GM18517 (cell line): Measurements from ENCODE around the gene PDGFB.

Experiments
- ATAC-seq: cut with Tn5 transposase; IDR thresholded peaks from one replicate; pipeline ENCODE4 v1.9.1; 2021; ENCODE audit warnings: mild to moderate bottlenecking, moderate library complexity; ENCODE audit not compliant: unreplicated experiment

The PDGFB gene

DNA sequence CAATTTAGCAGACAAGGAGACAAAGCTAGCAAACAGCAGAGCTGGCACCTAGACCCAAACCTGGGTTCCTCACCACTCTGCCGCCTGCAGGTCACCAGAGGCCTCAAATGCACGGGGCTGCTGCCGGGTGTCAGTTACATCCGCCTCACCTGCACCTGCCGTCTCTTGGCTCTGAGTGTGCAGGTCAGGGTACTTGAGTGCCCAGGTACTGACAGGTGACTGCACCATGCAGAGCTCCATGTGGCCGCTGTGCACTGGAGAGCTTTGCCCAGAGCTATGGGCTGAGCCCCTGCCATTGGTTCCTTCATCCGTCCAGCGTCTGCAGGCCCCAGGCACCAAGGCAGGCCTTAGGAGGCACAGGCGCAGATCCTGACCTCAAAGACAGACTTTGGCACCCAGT, 35.0 kb downstream of the PDGFB start:
- ATAC-seq, result no peak

DNA sequence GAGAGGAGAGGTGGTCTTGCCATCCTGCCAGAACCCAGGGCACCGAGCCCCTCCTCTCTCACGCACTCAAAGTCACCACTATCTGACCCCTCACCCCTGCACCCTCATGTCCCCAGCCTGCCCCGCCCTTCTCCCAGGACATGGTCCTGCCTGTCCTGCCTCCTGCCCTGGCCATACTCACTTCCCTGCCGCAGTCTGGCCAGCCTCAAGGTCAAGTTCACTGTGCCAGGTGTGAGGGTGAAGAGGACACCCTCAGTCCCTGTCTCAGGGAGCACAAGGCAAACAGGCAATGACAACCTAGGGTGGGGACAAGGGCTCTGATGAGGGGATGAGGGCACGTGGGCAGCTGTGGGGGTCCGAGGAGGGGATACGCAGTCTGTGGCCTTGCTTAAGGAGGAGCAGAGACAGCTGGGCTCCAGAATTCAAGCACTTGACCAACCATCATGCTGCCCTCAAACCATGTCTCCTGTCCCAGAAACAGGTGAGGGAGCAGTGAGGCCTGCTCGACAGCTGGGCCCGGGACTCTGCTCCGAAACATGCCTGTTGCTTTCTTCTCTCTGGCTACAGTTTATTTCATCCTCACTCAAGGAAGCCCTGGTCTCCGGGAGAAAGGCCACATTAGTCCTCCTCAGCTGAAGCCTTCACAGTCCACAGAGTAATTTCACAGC, 36.6 kb downstream of the PDGFB start:
- ATAC-seq, result no peak

DNA sequence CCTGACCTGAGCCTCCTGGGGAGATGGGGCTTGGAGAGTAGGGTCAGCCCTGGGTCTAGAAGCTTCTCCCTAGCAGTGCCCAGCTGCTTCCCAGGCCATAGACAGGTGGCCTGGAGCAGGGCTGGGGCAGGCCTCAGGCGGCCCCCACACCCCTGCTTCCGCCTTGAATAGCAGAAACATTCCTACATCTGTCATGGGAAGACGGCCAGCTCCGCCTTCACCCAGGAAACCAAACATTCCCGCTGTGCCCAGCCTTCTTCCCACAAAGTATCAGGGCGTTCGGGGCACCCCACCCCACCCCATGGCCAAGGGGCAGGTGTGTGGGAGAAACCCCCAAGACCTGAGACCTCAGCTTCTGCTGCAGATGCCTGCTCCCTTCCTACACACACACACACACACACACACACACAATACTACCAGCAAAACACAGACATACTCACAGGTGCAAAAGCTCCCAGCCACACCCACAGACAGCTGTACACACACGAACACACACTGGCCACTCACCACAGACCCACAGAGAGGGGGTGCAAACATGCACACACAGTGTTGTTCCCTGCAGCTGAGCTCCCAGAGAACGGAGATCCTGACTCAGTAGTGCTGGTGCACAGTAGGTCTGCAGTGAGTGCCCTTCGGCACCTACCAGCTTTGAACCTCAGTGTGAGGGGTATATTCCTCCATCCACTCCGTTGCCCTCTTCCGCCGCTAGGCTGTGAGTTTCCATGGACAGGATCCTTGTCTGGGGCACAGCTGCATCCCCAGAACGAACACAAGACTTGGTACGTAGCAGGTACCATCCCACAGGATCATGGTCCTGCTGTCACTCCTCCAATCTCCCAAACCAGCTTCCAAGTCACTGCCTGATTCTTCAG, 37.4 kb downstream of the PDGFB start:
- no peak for ATAC-seq

DNA sequence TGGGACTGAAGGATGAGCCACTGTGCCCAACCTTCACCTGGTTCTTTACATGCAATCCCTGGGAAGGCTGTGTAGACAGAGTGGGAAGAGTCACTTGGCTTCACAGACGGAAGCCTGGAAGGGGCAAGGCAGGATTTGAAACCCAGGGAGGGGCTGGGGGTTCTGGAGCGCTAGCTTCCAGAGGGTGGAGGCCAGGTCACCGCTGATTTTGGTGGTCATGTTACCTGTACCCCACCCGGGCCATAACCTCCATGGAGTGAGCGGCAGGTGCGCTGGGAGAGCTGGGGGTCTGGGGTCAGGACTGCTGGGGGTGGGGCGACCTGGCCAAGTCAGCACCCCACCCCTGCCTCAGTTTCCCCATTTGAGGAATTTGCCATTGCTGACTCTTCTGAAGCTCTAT, 38.3 kb downstream of the PDGFB start:
- no peak for ATAC-seq

DNA sequence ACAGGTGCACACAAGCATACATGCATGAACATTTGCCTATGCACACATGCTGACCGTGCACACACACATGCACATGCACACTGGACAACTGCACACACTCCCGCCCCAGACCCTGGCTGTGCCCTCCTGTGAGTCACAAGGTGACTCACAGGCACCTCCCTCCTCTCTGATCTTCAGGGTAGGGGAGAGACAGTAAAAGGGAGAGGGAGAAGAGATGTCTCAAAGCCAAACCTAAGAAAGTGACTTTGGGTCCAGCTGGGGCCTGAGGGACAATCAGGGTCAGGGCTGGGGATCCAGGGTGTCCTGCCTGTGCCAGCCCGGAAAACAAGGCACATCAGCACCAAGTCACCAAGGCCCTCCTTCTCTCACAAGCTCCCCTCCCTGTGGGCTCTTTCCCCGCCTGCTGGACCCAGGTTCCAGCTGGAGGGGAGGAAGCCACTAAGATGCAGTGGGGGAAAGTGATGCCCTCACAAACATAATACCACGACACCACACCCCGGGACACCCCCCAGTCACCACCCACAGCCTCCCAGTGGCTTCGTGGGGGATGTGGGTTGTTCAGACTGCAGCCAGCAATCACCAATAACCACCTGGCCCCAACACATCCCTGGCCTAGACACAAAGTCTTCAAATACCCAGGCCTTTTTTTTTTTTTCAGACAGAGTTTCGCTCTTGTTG, 39.3 kb downstream of the PDGFB start:
- no peak for ATAC-seq

DNA sequence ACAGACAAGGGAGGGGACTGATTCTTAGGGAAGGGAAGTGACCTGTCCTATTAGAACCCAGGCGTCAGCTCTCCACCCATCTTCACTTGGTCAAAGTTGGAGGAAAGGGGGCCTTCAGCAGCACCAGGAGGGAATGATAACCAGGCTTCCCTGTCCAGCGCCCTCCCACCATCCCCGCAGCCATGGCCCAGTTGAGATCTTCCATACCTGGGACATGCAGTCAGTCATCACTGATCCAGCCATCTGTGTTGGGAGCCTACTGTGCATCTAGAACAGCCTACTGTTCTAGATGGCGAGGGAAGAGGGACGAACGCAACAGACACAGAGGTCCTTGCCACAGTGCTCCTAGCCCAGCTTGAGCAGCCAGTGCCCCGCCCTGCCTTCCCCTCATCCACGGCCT, 40.6 kb downstream of the PDGFB start:
- no peak for ATAC-seq

DNA sequence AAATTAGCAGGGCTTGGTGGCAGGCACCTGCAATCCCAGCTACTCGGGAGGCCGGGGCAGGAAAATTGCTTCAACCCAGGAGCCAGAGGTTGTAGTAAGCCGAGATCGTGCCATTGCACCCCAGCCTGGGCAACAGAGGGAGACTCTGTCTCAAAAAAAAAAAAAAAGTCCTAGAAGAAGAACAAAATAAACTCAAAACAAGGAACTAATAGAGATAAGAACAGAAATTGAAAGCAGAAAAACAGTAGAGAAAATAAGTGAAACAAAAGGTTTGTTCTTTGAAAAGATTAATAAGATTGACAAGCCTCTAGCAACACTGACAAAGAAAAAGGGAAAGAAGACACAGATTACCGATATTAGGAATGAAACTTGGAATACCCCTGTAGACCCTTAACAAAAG, 47.2 kb downstream of the PDGFB start:
- ATAC-seq, result no peak

DNA sequence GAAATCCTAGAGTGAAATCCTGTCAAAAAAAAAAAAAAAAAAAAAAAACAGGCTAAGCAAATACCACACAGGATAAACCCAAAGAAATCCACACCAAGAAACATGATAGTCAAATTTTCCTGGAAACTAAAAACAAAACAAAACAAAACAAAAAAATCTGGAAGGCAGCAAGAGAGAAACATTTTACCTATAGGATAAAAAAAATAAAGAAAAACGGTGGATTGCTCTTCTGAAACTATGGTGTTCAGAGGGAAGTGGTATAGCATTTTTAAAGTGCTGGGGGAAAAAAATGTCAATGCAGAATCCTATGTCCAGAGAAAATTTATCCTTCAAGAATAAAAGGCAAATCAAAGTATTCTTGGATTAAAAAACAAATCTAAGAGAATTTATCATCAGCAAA, 50.7 kb downstream of the PDGFB start:
- ATAC-seq, result no peak

DNA sequence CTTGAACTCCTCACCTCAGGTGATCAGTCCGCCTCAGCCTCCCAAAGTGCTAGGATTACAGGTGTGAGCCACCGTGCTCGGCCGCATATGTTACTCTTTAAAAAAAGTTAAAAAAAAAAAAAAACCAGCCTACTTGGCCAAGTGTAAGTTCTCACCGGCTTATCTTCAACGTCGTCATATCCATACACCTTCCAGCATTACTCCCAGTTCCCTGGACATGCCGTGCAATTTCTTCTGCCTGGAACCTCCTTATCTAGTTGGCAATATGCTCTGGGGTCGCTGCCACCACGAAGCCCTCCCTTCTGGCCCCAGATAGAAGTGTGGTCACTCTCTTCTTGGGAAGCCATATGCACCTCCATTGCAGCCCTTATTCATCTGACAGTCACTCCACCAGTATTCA, 56.0 kb downstream of the PDGFB start:
- ATAC-seq, result no peak

DNA sequence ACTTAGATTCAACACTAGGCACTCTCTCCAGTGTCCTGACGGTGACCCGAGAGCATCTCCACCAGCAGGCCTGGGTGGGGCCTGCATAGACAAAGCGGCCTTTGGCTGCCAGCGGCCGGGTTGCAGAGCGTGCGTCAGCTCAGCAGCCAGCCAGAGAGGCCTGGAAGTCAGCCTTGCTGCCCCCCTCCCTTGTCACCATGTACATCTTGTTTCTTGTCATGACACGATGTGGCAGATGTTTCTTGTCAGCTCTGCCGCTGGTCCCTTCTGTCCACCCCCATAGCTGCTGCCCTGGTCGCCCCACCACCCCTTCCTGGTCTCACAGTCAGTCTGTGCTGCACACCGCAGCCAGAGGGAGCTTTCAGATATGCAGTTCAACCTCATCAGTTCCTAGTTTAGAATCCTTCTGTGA, 59.2 kb downstream of the PDGFB start:
- ATAC-seq, result no peak

DNA sequence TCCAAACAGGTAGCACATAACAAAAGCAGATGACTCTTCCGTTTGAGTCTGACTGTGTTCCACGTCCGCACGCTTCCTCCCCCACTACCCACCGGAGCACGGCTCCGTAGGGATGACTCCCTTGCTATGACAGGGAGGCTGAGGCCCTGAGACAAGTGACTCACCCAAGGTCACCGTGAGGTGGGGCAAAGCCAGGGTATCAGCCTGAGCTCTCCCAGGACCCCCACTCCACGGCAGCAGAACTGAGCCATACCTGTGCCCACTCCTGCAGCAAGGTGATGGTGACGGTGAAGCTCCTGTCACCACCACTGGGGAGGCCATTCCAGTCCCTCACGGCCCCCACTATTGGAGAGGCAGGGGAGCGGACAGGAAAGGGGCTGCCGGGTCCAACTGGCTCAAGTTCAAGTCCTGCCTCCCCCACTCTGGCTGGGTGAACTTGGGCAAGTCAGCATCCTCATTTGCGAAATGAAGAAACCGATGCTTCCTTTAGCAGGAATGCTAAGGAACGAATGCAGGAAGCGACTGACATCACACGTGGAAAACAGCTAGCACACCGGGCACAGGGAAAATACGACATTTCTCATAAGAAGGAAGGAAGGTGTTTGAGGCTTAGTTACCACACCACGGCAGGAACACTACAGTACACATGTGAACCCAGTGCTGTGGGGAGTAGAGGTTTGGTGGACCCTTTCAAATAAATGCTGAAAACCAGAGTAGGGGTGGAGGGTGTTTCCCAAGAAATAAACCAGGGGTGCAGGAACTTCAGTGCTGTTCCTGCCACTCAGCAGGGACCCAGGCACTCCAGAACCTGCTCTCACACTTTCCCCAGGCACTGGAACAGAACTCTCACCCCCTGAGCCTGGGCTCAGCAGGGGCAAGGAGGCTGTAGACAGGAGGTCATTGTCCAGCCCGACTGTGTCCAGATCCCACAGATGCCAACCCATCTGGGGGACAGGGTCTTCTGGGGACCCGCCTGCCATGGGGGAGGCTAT, 59.9 kb downstream of the PDGFB start:
- ATAC-seq, result no peak

DNA sequence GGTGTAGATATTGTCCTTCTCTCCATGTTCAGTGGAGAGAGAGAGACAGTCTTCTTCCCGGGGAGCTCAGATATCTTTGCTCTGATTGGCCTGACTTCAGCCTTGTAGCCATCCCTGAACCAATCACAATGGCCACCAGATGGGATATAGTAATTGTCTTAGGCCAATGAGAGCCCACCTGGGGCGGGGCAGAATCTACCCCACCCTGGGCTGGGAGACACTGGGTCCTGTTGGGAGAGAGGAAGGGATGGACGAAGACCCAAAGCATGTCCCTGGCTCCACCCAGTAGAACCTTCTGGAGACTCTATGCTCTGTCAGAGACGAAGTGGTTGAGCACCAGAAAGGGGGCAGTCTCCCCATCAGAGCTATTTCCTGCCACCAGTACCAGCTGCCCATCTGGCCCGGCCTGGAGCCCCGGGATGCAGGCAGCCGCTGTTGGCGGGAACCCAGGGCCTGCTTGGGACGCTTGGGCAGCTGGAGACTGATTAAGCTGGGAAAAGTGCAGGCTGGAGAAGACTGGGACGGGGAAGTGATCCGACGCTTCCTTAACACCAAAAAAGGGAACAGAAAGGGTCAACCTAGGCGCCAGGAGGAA, 60.7 kb downstream of the PDGFB start:
- no peak for ATAC-seq

DNA sequence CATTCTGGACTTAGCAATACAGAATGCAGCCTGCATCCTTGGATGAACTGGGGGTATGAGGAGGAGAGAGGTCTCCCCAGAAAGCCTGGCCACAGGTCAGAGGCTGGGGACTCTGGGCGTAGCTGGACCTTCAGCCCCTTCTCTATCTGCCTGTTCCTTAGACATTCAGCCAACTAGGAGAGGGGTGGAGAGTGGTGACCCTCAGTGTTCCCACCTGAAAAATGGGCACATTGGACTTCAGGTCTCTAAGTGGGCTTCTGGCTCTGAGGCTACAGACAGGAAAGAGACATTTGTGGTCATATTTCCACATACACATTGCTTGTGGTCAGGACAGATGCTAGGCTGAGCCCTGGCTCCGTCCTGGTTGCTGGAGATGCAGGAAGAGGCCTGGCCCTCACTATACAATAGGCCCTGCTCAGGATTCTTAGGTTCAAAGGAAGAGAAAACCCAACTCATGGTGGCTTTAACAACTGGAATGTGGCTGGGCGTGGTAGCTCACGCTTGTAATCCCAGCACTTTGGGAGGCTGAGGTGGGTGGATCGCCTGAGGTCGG, 62.2 kb downstream of the PDGFB start:
- no peak for ATAC-seq

DNA sequence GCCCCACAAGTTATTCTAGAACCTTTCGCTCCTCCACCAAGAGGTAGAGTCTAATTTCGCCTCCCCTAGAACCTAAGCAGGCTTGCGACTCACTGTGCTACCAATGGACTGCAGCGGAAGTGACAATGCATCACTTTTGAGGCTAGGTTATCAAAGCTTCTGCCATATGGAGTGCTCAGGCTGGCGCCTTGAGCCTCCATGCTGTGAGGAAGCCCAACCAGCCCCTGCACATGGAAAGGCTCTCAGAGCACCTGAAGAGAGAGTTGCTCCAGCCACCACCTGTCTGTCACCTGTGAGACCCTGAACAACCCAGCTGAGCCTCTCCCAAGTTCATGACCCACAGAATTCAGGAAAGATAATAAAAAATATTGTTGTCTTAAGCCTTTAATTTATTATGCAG, 63.0 kb downstream of the PDGFB start:
- ATAC-seq, result no peak

DNA sequence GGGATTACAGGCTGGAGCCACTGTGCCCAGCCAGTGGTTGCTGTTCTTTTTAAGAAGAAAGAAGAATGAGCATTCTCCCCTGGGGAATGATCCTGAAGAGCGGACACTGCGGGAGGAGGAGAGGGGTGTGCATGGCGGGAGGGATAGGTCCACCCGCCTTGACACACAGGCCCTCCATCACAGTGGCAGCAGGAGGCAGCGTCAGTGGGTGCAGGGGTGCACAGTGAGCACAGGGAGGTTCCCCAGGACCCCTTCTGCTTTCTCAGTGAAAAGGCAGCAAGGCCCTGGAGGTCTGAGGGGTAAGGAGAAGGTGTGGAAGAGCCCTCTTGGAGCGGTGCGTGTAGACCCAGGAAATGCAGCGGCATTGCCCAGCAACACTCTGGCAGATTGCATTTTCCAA, 63.4 kb downstream of the PDGFB start:
- ATAC-seq, result no peak

DNA sequence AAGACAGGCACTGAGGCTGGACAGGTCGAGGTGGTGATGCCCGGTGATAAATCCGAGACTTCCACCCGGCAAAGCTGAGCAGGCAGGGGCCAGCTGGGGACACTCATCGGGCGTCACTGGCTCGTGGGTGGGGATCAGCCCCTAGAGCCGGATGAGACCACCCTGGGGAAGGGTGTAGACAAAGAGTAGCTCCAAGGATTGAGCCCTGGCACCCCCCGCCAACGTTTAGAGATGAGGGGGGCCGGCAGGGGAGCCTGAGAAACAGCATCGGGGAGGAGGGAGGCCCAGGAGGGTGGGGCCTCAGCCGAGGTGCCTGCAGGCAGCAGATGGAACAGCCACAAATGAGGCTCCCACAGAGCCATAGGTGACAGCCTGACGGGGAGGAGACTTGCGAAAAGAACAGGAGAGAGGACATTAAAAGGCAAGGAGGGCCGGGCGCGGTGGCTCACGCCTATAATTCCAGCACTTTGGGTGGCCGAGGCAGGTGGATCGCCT, 64.9 kb downstream of the PDGFB start:
- no peak for ATAC-seq

DNA sequence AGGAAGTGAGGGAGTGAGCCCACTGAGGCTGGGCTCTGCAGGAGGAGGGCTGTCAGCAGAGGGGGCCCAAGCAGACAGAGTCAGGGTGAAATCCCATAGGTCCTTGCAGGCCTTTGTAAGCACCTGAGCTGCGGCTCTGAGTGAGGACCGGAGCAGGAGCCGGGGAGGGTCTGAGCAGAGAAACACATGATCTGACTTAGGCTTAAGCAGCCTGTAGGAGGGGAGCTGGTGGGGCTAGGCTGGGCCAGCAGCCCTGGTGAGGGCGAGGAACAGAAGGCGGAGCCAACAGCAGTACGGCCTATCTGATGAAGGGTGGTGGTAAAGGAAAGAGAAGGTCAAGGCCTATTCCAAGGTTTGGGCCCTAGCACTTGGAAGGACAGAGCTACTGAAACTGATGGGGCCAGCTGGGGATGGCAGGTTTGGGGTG, 65.4 kb downstream of the PDGFB start:
- no peak for ATAC-seq

DNA sequence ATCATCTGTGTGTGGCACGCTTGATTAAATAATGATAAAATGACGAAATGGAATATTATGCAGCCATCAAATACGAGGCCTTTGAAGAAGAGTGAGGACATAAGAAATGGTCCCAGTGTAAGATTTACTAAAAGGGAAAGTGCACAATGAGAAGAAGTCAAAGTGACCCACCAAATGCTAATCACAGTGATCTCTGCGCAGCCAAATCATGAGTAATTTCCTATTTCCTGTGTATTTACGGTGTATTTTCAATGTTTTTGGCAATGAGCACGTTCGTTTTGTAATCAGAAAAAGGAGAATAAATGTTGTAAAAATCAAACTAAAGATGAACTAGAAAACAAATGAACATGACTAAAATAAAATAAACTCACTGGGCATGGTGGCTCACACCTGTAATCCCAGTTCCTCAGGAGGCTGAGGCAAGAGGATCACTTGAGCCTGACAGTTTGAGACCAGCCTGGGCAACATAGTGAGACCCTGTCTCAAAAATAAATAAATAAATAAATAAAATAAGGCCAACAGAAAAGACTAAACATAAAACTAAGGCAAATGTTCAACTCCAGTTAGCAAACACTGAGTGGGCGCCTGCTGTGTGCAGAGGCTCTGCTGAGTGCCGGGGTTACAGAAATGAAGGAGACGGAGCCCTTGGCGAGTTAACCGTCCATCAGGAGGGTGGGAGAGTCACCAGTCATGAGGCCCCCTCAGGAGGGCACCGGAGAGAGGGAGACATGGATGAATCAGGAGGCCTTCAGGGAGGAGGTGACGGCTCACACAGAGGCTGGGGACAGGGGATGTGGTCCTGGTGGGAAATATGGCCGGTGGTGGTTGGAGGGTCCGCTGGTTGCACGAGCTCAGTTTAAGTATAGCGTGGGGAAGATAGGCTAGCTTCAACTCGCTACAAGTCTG, 66.3 kb downstream of the PDGFB start:
- no peak for ATAC-seq

DNA sequence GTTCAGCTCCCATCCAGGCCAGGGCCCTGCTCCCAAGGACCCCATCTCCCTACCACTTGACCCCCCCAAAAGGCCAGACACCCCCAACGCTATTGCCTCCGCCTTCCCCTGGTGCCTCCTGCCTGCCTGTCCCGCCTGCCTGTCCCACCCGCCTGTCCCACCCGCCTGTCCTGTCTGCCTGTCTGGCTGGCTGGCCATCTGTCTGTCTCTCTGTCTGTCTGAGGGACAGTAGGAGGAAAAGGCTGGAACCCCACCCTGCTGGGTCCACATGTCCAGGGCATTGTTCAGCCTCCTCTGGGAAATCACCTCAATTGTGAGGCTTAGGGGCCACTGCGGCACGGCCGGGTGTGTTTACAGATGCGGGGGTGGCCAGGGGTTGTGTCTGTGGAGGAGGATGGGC, 67.0 kb downstream of the PDGFB start:
- ATAC-seq, result no peak
